ENCODE results near the gene SLCO2A1.

Gene SLCO2A1

GRCh38 chr3:134060561-134061385, 31.0 kb upstream of the SLCO2A1 start:
- no peak for FAIRE-seq

GRCh38 chr3:134059671-134060560, 30.2 kb upstream of the SLCO2A1 start:
- FAIRE-seq (no peak), DNase-seq (ENCODE audit: low spot score) (no peak)

More at GRCh38 chr3:134060561-134061385, 31.0 kb upstream of the SLCO2A1 start:
- DNase-seq (ENCODE audit: low spot score): no peak

GRCh38 chr3:134059035-134059601, 29.4 kb upstream of the SLCO2A1 start:
- FAIRE-seq (no peak), DNase-seq (ENCODE audit: low spot score) (no peak)

GRCh38 chr3:134057654-134058110, 28.0 kb upstream of the SLCO2A1 start:
- no peak for FAIRE-seq

GRCh38 chr3:134057006-134057653, 27.4 kb upstream of the SLCO2A1 start:
- DNase-seq (ENCODE audit: low spot score) (no peak), FAIRE-seq (no peak)

More at GRCh38 chr3:134057654-134058110, 28.0 kb upstream of the SLCO2A1 start:
- no peak for DNase-seq (ENCODE audit: low spot score)

- FAIRE-seq: no peak
- DNase-seq (ENCODE audit: low spot score): no peak
Measured at GRCh38 chr3:134056464-134056891, 26.8 kb upstream of the SLCO2A1 start.

- no peak for FAIRE-seq
- no peak for DNase-seq (ENCODE audit: low spot score)
Measured at GRCh38 chr3:134055661-134056060, 25.9 kb upstream of the SLCO2A1 start.

GRCh38 chr3:134054881-134055280, 25.2 kb upstream of the SLCO2A1 start:
- DNase-seq (ENCODE audit: low spot score) (no peak), FAIRE-seq (no peak)

- DNase-seq (ENCODE audit: low spot score): no peak
- no peak for FAIRE-seq
Measured at GRCh38 chr3:134054231-134054630, 24.5 kb upstream of the SLCO2A1 start.

- no peak for FAIRE-seq
- DNase-seq (ENCODE audit: low spot score): no peak
Measured at GRCh38 chr3:134052370-134052769, 22.6 kb upstream of the SLCO2A1 start.

GRCh38 chr3:134049676-134050075, 20.0 kb upstream of the SLCO2A1 start:
- FAIRE-seq (no peak), DNase-seq (ENCODE audit: low spot score) (no peak)

GRCh38 chr3:134048278-134048996, 18.7 kb upstream of the SLCO2A1 start:
- no peak for FAIRE-seq
- DNase-seq (ENCODE audit: low spot score): no peak

- no peak for FAIRE-seq
- DNase-seq (ENCODE audit: low spot score): no peak
Measured at GRCh38 chr3:134044459-134044858, 14.7 kb upstream of the SLCO2A1 start.

- FAIRE-seq (no peak), DNase-seq (ENCODE audit: low spot score) (no peak)
Measured at GRCh38 chr3:134040066-134040465, 10.3 kb upstream of the SLCO2A1 start.

- DNase-seq (ENCODE audit: low spot score) (no peak), FAIRE-seq (no peak)
Measured at GRCh38 chr3:134039161-134039862, 9.6 kb upstream of the SLCO2A1 start.

- FAIRE-seq (no peak), DNase-seq (ENCODE audit: low spot score) (no peak)
Measured at GRCh38 chr3:134038716-134039115, 9.0 kb upstream of the SLCO2A1 start.

- DNase-seq (ENCODE audit: low spot score) (no peak), FAIRE-seq (no peak)
Measured at GRCh38 chr3:134038071-134038491, 8.4 kb upstream of the SLCO2A1 start.

GRCh38 chr3:134037168-134037567, 7.4 kb upstream of the SLCO2A1 start:
- no peak for DNase-seq (ENCODE audit: low spot score)

GRCh38 chr3:134036291-134036690, 6.6 kb upstream of the SLCO2A1 start:
- FAIRE-seq: no peak
- no peak for DNase-seq (ENCODE audit: low spot score)

More at GRCh38 chr3:134037168-134037567, 7.4 kb upstream of the SLCO2A1 start:
- no peak for FAIRE-seq

GRCh38 chr3:134035836-134036235, 6.1 kb upstream of the SLCO2A1 start:
- no peak for FAIRE-seq

More at GRCh38 chr3:134035836-134036235, 6.1 kb upstream of the SLCO2A1 start:
- DNase-seq (ENCODE audit: low spot score): no peak
